Measurements from ENCODE around the gene STAT6.

Gene STAT6

GRCh38 chr12:57093415-57094207, 17.6 kb downstream of the STAT6 start:
- no peak for TF ChIP-seq GATA2 (IDR thresholded peaks at IDR 0.05; ENCODE audit: low read depth, low read length)
- TF ChIP-seq GATA3 (IDR thresholded peaks at IDR 0.05; ENCODE audit: low read depth, low read length): no peak

- TF ChIP-seq GATA3 (IDR thresholded peaks at IDR 0.05; ENCODE audit: low read depth, low read length) (no peak), GATA2 (IDR thresholded peaks at IDR 0.05; ENCODE audit: low read depth, low read length) (no peak)
Observed at GRCh38 chr12:57092876-57093414, 18.2 kb downstream of the STAT6 start.

GRCh38 chr12:57092529-57092862, 18.7 kb downstream of the STAT6 start:
- no peak for TF ChIP-seq GATA2 (IDR thresholded peaks at IDR 0.05; ENCODE audit: low read depth, low read length)
- TF ChIP-seq GATA3 (IDR thresholded peaks at IDR 0.05; ENCODE audit: low read depth, low read length): no peak

- TF ChIP-seq GATA2 (IDR thresholded peaks at IDR 0.05; ENCODE audit: low read depth, low read length) (no peak), GATA3 (IDR thresholded peaks at IDR 0.05; ENCODE audit: low read depth, low read length) (no peak)
Observed at GRCh38 chr12:57091638-57092528, 19.3 kb downstream of the STAT6 start.

- no peak for TF ChIP-seq GATA2 (IDR thresholded peaks at IDR 0.05; ENCODE audit: low read depth, low read length)
- no peak for TF ChIP-seq GATA3 (IDR thresholded peaks at IDR 0.05; ENCODE audit: low read depth, low read length)
Observed at GRCh38 chr12:57090924-57091637, 20.1 kb downstream of the STAT6 start.

GRCh38 chr12:57090490-57090889, 20.7 kb downstream of the STAT6 start:
- no peak for TF ChIP-seq GATA3 (IDR thresholded peaks at IDR 0.05; ENCODE audit: low read depth, low read length)
- no peak for TF ChIP-seq GATA2 (IDR thresholded peaks at IDR 0.05; ENCODE audit: low read depth, low read length)

GRCh38 chr12:57089271-57090245, 21.6 kb downstream of the STAT6 start:
- TF ChIP-seq GATA2 (IDR thresholded peaks at IDR 0.05; ENCODE audit: low read depth, low read length) (no peak), GATA3 (IDR thresholded peaks at IDR 0.05; ENCODE audit: low read depth, low read length) (no peak)

GRCh38 chr12:57088354-57089270, 22.6 kb downstream of the STAT6 start, which contains the start of gene NAB2:
TSS of gene NAB2 (plus strand) at chr12:57089114. CDS start at chr12:57089272, 158 bp downstream.
- TF ChIP-seq GATA2 (IDR thresholded peaks at IDR 0.05; ENCODE audit: low read depth, low read length): no peak

- TF ChIP-seq GATA3 (IDR thresholded peaks at IDR 0.05; ENCODE audit: low read depth, low read length) (no peak), GATA2 (IDR thresholded peaks at IDR 0.05; ENCODE audit: low read depth, low read length) (no peak)
Observed at GRCh38 chr12:57087691-57088353, 23.3 kb downstream of the STAT6 start.

GRCh38 chr12:57087010-57087690, 24.0 kb downstream of the STAT6 start:
- TF ChIP-seq GATA3 (IDR thresholded peaks at IDR 0.05; ENCODE audit: low read depth, low read length) (no peak), GATA2 (IDR thresholded peaks at IDR 0.05; ENCODE audit: low read depth, low read length) (no peak)

- TF ChIP-seq GATA2 (IDR thresholded peaks at IDR 0.05; ENCODE audit: low read depth, low read length) (no peak), GATA3 (IDR thresholded peaks at IDR 0.05; ENCODE audit: low read depth, low read length) (no peak)
Observed at GRCh38 chr12:57086493-57087009, 24.6 kb downstream of the STAT6 start.

Data from SH-SY5Y (cell line).